HTR-8/SVneo (cell line): ENCODE data around the gene PEX11A.

ENCODE experiments used
- DNase-seq: peaks from one replicate; pipeline ENCODE4 v3.0.0; 2011; ENCODE audit warnings: low spot score, mixed read lengths; ENCODE audit not compliant: insufficient read length
- FAIRE-seq: peaks from 2 replicates; lab custom pipeline; 2011; peaks lifted over from hg19 to GRCh38; lab: Jason Lieb, UNC

The PEX11A gene

DNA sequence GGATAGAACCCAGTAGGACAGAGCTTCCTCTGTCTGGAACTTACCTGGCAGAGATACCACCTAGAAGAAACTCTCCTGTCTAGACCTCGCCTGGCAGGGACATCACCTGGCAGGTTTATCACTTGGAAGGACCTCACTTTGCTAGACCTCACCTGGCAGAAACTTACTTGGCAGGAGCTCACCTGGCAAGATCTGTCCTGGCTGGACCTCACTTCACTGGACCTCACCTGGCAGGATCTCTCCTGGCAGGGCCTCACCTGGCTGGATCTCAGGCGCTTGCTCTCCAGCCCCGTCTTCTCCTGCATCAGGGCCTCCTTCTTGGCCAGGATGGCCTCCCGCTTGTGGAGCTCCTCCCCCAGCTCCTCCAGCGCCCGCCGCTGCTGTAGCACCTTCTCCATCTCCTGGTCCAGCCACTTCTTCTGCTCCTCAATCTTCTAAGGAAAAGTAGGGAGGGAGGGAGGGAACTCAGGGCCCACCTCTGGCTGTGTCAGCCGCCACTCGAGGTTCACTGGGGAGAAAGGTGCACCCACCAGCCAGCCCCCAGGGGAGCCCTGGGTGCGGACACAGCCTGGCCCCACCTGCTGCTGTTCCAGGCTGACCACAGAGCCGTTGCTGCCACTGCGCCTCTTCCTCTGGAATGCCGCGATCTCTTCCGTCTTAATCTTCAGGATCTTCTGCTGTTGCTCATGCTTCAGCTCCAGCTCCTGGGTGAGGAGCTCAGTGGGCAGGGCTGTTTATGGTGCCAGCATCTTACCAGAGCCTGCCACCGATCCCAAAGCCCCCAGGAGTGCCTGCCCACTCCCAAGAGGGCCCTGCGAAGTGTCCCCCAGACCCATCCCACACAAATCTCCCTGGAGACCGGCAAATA is 57.8 kb downstream of the PEX11A start:
- DNase-seq (no peak), FAIRE-seq (no peak)

DNA sequence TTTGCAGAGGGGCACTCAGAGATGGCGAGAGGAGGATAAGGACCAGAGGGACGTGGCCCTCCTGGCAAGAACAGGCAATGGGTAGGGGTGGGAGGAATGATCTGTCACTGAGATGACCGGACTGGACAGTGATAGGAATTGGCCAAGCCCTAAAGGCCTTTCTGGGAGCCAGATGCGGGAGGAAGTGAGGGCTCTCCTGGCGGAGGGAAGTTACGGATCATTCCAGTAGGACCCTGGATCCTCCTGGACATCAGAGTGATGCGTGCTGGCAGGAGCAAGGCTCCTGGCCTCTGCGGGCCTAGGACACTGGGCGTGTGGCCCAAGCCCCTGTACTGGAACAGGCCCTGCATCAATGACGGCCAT is 58.7 kb downstream of the PEX11A start:
- DNase-seq, result no peak
- no peak for FAIRE-seq
